Mesenchymal stem cell (in vitro differentiated cells and primary cell): ENCODE results near the gene TSPAN13.

ENCODE experiments used
- DNase-seq: peaks from one replicate; pipeline ENCODE4 v3.0.0-alpha.2; 2013
- H2AFZ ChIP-seq: one replicate; pipeline ENCODE4 v1.6.1; 2013; ENCODE audit warnings: low read depth, mild to moderate bottlenecking, control low read depth, inconsistent platforms, low read length, moderate library complexity
- H2AK5ac ChIP-seq: 2 replicates; pipeline ENCODE4 v1.6.1; 2013; ENCODE audit warnings: low read length, moderate library complexity, mild to moderate bottlenecking, inconsistent platforms; ENCODE audit not compliant: severe bottlenecking
- H2BK120ac ChIP-seq: one replicate; pipeline ENCODE4 v1.6.1; 2013; ENCODE audit warnings: low read depth, mild to moderate bottlenecking, inconsistent platforms, low read length, moderate library complexity
- H2BK12ac ChIP-seq, 2 experiments: one replicate each; pipeline ENCODE4 v1.6.1; 2013; ENCODE audit warnings: inconsistent platforms in 2 of 2, low read length in 2 of 2, mild to moderate bottlenecking in 2 of 2, moderate library complexity in 2 of 2, control low read depth in 1 of 2
- H2BK15ac ChIP-seq: one replicate; pipeline ENCODE4 v1.6.1; 2013; ENCODE audit warnings: mild to moderate bottlenecking, low read depth, inconsistent platforms; ENCODE audit not compliant: poor library complexity, severe bottlenecking
- H2BK5ac ChIP-seq: 2 replicates; pipeline ENCODE4 v1.6.1; 2013; ENCODE audit warnings: low read depth, mild to moderate bottlenecking, low read length, control low read depth, inconsistent platforms; ENCODE audit not compliant: poor library complexity, severe bottlenecking
- H3K14ac ChIP-seq, 2 experiments: one replicate each; pipeline ENCODE4 v1.6.1; 2013; ENCODE audit warnings: inconsistent platforms in 2 of 2, low read length in 2 of 2, control low read depth in 1 of 2, mild to moderate bottlenecking in 1 of 2, moderate library complexity in 1 of 2
- H3K18ac ChIP-seq, 2 experiments: one replicate each; pipeline ENCODE4 v1.6.1; 2013; ENCODE audit warnings: inconsistent platforms in 2 of 2, low read length in 2 of 2, control low read depth in 1 of 2, low read depth in 1 of 2, mild to moderate bottlenecking in 1 of 2
- H3K23ac ChIP-seq, 2 experiments: one replicate each; pipeline ENCODE4 v1.6.1; 2013; ENCODE audit warnings: inconsistent platforms in 2 of 2, low read length in 2 of 2, mild to moderate bottlenecking in 2 of 2, moderate library complexity in 2 of 2, control low read depth in 1 of 2
- H3K27ac ChIP-seq: 2 replicates; pipeline ENCODE4 v1.5.1; 2013; ENCODE audit warnings: mild to moderate bottlenecking, moderate library complexity, low read length, control low read depth, inconsistent platforms; ENCODE audit not compliant: poor library complexity, severe bottlenecking
- H3K27me3 ChIP-seq, 2 experiments: 2 replicates each; pipeline versions ENCODE4 v1.6.1 to v1.7.0; 2013; ENCODE audit warnings: low read length in 2 of 2, mild to moderate bottlenecking in 2 of 2, moderate library complexity in 2 of 2, control low read depth in 1 of 2, inconsistent platforms in 1 of 2; ENCODE audit not compliant: control insufficient read depth in 1 of 2, insufficient read depth in 1 of 2
- H3K36me3 ChIP-seq, 2 experiments: 2 replicates each; pipeline versions ENCODE4 v1.6.1 to v1.7.0; 2013; ENCODE audit warnings: low read length in 2 of 2, control low read depth in 1 of 2, inconsistent platforms in 1 of 2, low read depth in 1 of 2, mild to moderate bottlenecking in 1 of 2; ENCODE audit not compliant: insufficient read depth in 2 of 2, control insufficient read depth in 1 of 2
- H3K4ac ChIP-seq, 2 experiments: one replicate each; pipeline ENCODE4 v1.6.1; 2013; ENCODE audit warnings: inconsistent platforms in 2 of 2, low read length in 2 of 2, mild to moderate bottlenecking in 2 of 2, moderate library complexity in 2 of 2, control low read depth in 1 of 2, low read depth in 1 of 2
- H3K4me1 ChIP-seq: 2 replicates; pipeline ENCODE4 v1.6.1; 2013; ENCODE audit warnings: low read depth, low read length, control low read depth; ENCODE audit not compliant: control insufficient read depth, insufficient read depth
- H3K4me2 ChIP-seq: 2 replicates; pipeline ENCODE4 v1.6.1; 2013; ENCODE audit warnings: low read length, mild to moderate bottlenecking, inconsistent platforms; ENCODE audit not compliant: poor library complexity, severe bottlenecking
- H3K4me3 ChIP-seq, 2 experiments: 2 replicates each; pipeline versions ENCODE4 v1.5.1 to v1.7.0; 2013; ENCODE audit warnings: low read length in 2 of 2, mild to moderate bottlenecking in 2 of 2, control low read depth in 1 of 2, low read depth in 1 of 2; ENCODE audit not compliant: insufficient read depth in 1 of 2
- H3K79me1 ChIP-seq: replicated peaks from 2 replicates; pipeline ENCODE4 v1.6.1; 2013; ENCODE audit warnings: mild to moderate bottlenecking, control low read depth, low read length, inconsistent platforms; ENCODE audit not compliant: poor library complexity, severe bottlenecking
- H3K9ac ChIP-seq: 2 replicates; pipeline ENCODE4 v1.7.0; 2013; ENCODE audit warnings: mild to moderate bottlenecking, low read length, moderate library complexity
- H3K9me3 ChIP-seq: 2 replicates; pipeline ENCODE4 v1.7.0; 2013; ENCODE audit warnings: mild to moderate bottlenecking, low read length; ENCODE audit not compliant: control insufficient read depth
- H4K8ac ChIP-seq: one replicate; pipeline ENCODE4 v1.6.1; 2013; ENCODE audit warnings: inconsistent platforms, mild to moderate bottlenecking, low read length, moderate library complexity
- H4K91ac ChIP-seq: one replicate; pipeline ENCODE4 v1.6.1; 2013; ENCODE audit warnings: mild to moderate bottlenecking, low read length, inconsistent platforms
- WGBS: methylation state at CpG from one replicate; pipeline ENCODE4 v1.1.7; 2013; ENCODE audit warnings: mixed read lengths; 5-methylcytosine and 5-hydroxymethylcytosine counted together

The TSPAN13 gene

GRCh38 chr7:16776053-16776452 lies 22.5 kb downstream of the TSPAN13 start:
- Histone ChIP-seq H3K4ac (no peak overlapping the region), H3K9ac (no peak overlapping the region), H3K23ac (no peak overlapping the region), H3K27me3 (no peaks in the 10 kb centered on the region), H3K4me1 (no peaks in the 10 kb centered on the region), H2BK15ac (no peak overlapping the region), H2AK5ac (no peak overlapping the region), H2BK12ac (no peak overlapping the region), H3K9me3 (no peaks in the 10 kb centered on the region), H4K91ac (no peak overlapping the region), H3K14ac (no peak overlapping the region), H3K27ac (no peak overlapping the region), H3K79me1 (peaks cover 18% of the 10 kb centered on the region), H2BK120ac (no peak overlapping the region), H3K18ac (no peak overlapping the region), H2BK5ac (no peak overlapping the region), H3K4me2 (no peak overlapping the region), H3K36me3 (no peaks in the 10 kb centered on the region), H2AFZ (no peak overlapping the region), H3K4me3 (no peak overlapping the region), H4K8ac (no peak overlapping the region)
- WGBS, result 88% methylated on average over 6 of the region's 7 CpGs
- DNase-seq, result no peak

- Histone ChIP-seq H3K14ac (no peak overlapping the region), H2BK15ac (no peak overlapping the region), H3K4ac (no peak overlapping the region), H4K8ac (no peak overlapping the region), H3K79me1 (peaks cover 11% of the 10 kb centered on the region), H2AK5ac (no peak overlapping the region), H3K9me3 (no peaks in the 10 kb centered on the region), H3K27me3 (no peaks in the 10 kb centered on the region), H2BK5ac (no peak overlapping the region), H3K27ac (no peak overlapping the region), H3K4me1 (no peaks in the 10 kb centered on the region), H2BK12ac (no peak overlapping the region), H3K4me3 (no peak overlapping the region), H2AFZ (no peak overlapping the region), H3K18ac (no peak overlapping the region), H3K4me2 (no peak overlapping the region), H3K9ac (no peak overlapping the region), H2BK120ac (no peak overlapping the region), H3K23ac (no peak overlapping the region), H4K91ac (no peak overlapping the region), H3K36me3 (no peaks in the 10 kb centered on the region)
- DNase-seq, result no peak
- WGBS, result 93% methylated on average over 2 of the region's 3 CpGs
These were observed 24.9 kb downstream of the TSPAN13 start for GRCh38 chr7:16778476-16778875.

- Histone ChIP-seq H3K79me1 (peaks cover 9% of the 10 kb centered on the region), H2BK15ac (no peak overlapping the region), H3K27me3 (no peaks in the 10 kb centered on the region), H2BK5ac (no peak overlapping the region), H3K23ac (no peak overlapping the region), H3K18ac (no peak overlapping the region), H3K4me1 (no peaks in the 10 kb centered on the region), H2AFZ (no peak overlapping the region), H3K27ac (no peak overlapping the region), H3K36me3 (no peaks in the 10 kb centered on the region), H3K9me3 (no peaks in the 10 kb centered on the region), H4K91ac (no peak overlapping the region), H3K9ac (no peak overlapping the region), H4K8ac (no peak overlapping the region), H2BK120ac (no peak overlapping the region), H3K4me3 (no peak overlapping the region), H3K14ac (no peak overlapping the region), H3K4me2 (no peak overlapping the region), H2BK12ac (no peak overlapping the region), H3K4ac (no peak overlapping the region), H2AK5ac (no peak overlapping the region)
- WGBS, result 100% methylated on average over 1 of the region's 1 CpG
- no peak for DNase-seq
These were observed 25.5 kb downstream of the TSPAN13 start for GRCh38 chr7:16779051-16779450.

GRCh38 chr7:16780596-16780995 lies 27.0 kb downstream of the TSPAN13 start:
- Histone ChIP-seq H3K36me3 (no peaks in the 10 kb centered on the region), H3K14ac (no peak overlapping the region), H2BK15ac (no peak overlapping the region), H3K79me1 (peaks cover 5% of the 10 kb centered on the region), H3K4me2 (no peak overlapping the region), H3K27ac (no peak overlapping the region), H2AK5ac (no peak overlapping the region), H3K23ac (no peak overlapping the region), H3K9me3 (no peaks in the 10 kb centered on the region), H3K27me3 (no peaks in the 10 kb centered on the region), H4K91ac (no peak overlapping the region), H3K4me3 (no peak overlapping the region), H2BK120ac (no peak overlapping the region), H2BK5ac (no peak overlapping the region), H4K8ac (no peak overlapping the region), H3K18ac (no peak overlapping the region), H2AFZ (no peak overlapping the region), H3K9ac (no peak overlapping the region), H3K4ac (no peak overlapping the region), H3K4me1 (no peaks in the 10 kb centered on the region), H2BK12ac (no peak overlapping the region)
- WGBS, result no CpG with 5 or more reads among the region's 1 CpG
- no peak for DNase-seq
